ENCODE measurements around the gene TPSB2.

Gene TPSB2

GRCh38 chr16:1181404-1182315 is 48.3 kb downstream of the TPSB2 start:
- DNase-seq (ENCODE audit: low read depth) = no peak

- no peak for DNase-seq (ENCODE audit: low read depth)
Measured at GRCh38 chr16:1180549-1181403, 49.2 kb downstream of the TPSB2 start.

Data from T-helper 22 cell (primary cell).